Keratinocyte (primary cell): ENCODE measurements around the gene RNF166.

Experiments used
- CTCF ChIP-seq, 3 experiments: IDR thresholded peaks in 1 of 3; conservative IDR thresholded peaks in 1 of 3; optimal IDR thresholded peaks in 1 of 3; 2 replicates in 2 of 3; 3 replicates in 1 of 3; pipeline versions ENCODE3 to v1.5.1; 2011; ENCODE audit warnings: low read length in 3 of 3, mild to moderate bottlenecking in 3 of 3, moderate library complexity in 2 of 3, control low read depth in 1 of 3, inconsistent platforms in 1 of 3; ENCODE audit not compliant: insufficient read depth in 2 of 3; ENCODE audit errors: extremely low read depth in 1 of 3
- EZH2 ChIP-seq: IDR thresholded peaks from one replicate; pipeline ENCODE4 v1.6.1; 2012; ENCODE audit warnings: inconsistent platforms, mild to moderate bottlenecking, low read length, moderate library complexity

- TF ChIP-seq CTCF (optimal IDR thresholded peaks at IDR 0.05 in 1 of 3, IDR thresholded peaks at IDR 0.05 in 1 of 3, conservative IDR thresholded peaks at IDR 0.05 in 1 of 3; ENCODE audit: extremely low read depth in 1 of 3, insufficient read depth in 2 of 3, low read length in 3 of 3) (no peak), EZH2 (no peak)
Observed at GRCh38 chr16:88700636-88701482, 5.3 kb downstream of the RNF166 start.
